K562 (cell line): ENCODE results near the gene RSPH6A. TPM values are rescaled to one million over a fixed set of nuclear protein-coding genes. Genes with fewer than 3 reads are reported as not detected.

ENCODE experiments used
- E2F1 ChIP-seq: sonication (generic); formaldehyde crosslinking; IDR thresholded peaks from 2 replicates; pipeline ENCODE4 v1.8.1; 2023; ENCODE audit warnings: mild to moderate bottlenecking, missing genetic modification reagents, moderate library complexity
- ELF2 ChIP-seq: fragments of 250-450 bp; sonication (Bioruptor Pico); IDR thresholded peaks from 2 replicates; pipeline ENCODE4 v1.5.0; 2021; ENCODE audit warnings: mild to moderate bottlenecking
- HNRNPL ChIP-seq: fragments of 200-400 bp; formaldehyde crosslinking; IDR thresholded peaks from 2 replicates; pipeline ENCODE4 v1.6.1; 2017; ENCODE audit warnings: low read depth, mild to moderate bottlenecking, low read length
- MCM7 ChIP-seq, 2 experiments: fragments of 450-650 bp; IDR thresholded peaks; 2 replicates each; pipeline ENCODE4 v1.6.1; 2016 to 2018
- MEF2D ChIP-seq: conservative IDR thresholded peaks from 2 replicates; pipeline ENCODE4 v1.6.1; 2016; ENCODE audit warnings: low read depth, missing genetic modification characterization, missing compliant biosample characterization
- MTA2 ChIP-seq: fragments of 450-650 bp; IDR thresholded peaks from 2 replicates; pipeline ENCODE4 v1.6.1; 2016; ENCODE audit warnings: low read depth
- MTF1 ChIP-seq: fragments of 250-450 bp; sonication (Bioruptor Pico); IDR thresholded peaks from 2 replicates; pipeline ENCODE4 v1.9.0; 2021; ENCODE audit warnings: moderate library complexity, mild to moderate bottlenecking, inconsistent platforms, borderline replicate concordance
- NONO ChIP-seq, 2 experiments: fragments of 200-400 bp in 1 of 2; fragments of 450-650 bp in 1 of 2; formaldehyde crosslinking in 1 of 2; IDR thresholded peaks; 2 replicates each; pipeline ENCODE4 v1.6.1; 2017; ENCODE audit warnings: low read depth in 2 of 2, mild to moderate bottlenecking in 2 of 2, moderate library complexity in 2 of 2, low read length in 1 of 2
- PKNOX1 ChIP-seq: fragments of 450-650 bp; IDR thresholded peaks from 2 replicates; pipeline ENCODE4 v1.6.1; 2016
- RBFOX2 ChIP-seq: fragments of 200-400 bp; formaldehyde crosslinking; IDR thresholded peaks from 2 replicates; pipeline ENCODE4 v1.6.1; 2017; ENCODE audit warnings: low read depth, mild to moderate bottlenecking, low read length, moderate library complexity
- SRSF3 ChIP-seq: fragments of 200-400 bp; formaldehyde crosslinking; IDR thresholded peaks from 2 replicates; pipeline ENCODE4 v1.6.1; 2016; ENCODE audit warnings: mild to moderate bottlenecking, low read length, moderate library complexity; ENCODE audit not compliant: insufficient read depth
- ZBTB9 ChIP-seq: fragments of 450-650 bp; formaldehyde crosslinking; IDR thresholded peaks from 2 replicates; pipeline ENCODE4 v1.4.0; 2020; ENCODE audit warnings: mild to moderate bottlenecking, moderate library complexity
- ZFP36 ChIP-seq: fragments of 150-350 bp; IDR thresholded peaks from 2 replicates; pipeline ENCODE4 v1.6.1; 2018; ENCODE audit warnings: low read length, low read depth; ENCODE audit not compliant: partially characterized antibody
- ZNF174 ChIP-seq: fragments of 250-450 bp; sonication (Bioruptor Pico); IDR thresholded peaks from 2 replicates; pipeline ENCODE4 v1.4.0; 2020; ENCODE audit warnings: mild to moderate bottlenecking
- ZNF76 ChIP-seq: fragments of 250-450 bp; sonication (Bioruptor Pico); IDR thresholded peaks from 2 replicates; pipeline ENCODE4 v1.4.0; 2020; ENCODE audit warnings: mild to moderate bottlenecking, moderate library complexity, borderline replicate concordance
- polyA plus RNA-seq, 8 experiments: library from polyadenylated mRNA; depleted of rRNA in 4 of 8; stranded (reverse) in 5 of 8; unstranded in 3 of 8; fragments of >200 nt; fragmentation: Nextera tagmentation in 2 of 8; fragmentation: Illumina TruSeq in 1 of 8; extraction: Ambion mirVana in 2 of 8; extraction: Trizol in 1 of 8; gene quantifications; 2 replicates each; pipeline versions ENCODE4 v1.2.1 to v1.2.3, GENCODE V29; 2011 to 2014; ENCODE audit warnings: inconsistent platforms in 1 of 8, missing spikeins in 1 of 8
- total RNA-seq, 7 experiments: library from RNA; depleted of rRNA in 6 of 7; stranded (reverse); fragments of >200 nt in 6 of 7; fragmentation: Illumina TruSeq in 2 of 7; extraction: Trizol in 2 of 7; gene quantifications; 2 replicates each; pipeline versions ENCODE4 v1.2.1 to v1.2.3, GENCODE V29; 2011 to 2021; ENCODE audit warnings: low replicate concordance in 1 of 7
- TF ChIP-seq, protein P1 (sequence below): fragments of 250-450 bp; sonication (Bioruptor Pico); IDR thresholded peaks from 2 replicates; pipeline ENCODE4 v1.4.0; 2020; ENCODE audit warnings: mild to moderate bottlenecking, moderate library complexity
- TF ChIP-seq, protein P2 (sequence below), 2 experiments: IDR thresholded peaks; 2 replicates each; pipeline ENCODE4 v1.6.1; 2011; ENCODE audit warnings: borderline replicate concordance in 1 of 2, control low read depth in 1 of 2, low read depth in 1 of 2, low read length in 1 of 2, mild to moderate bottlenecking in 1 of 2, mixed read lengths in 1 of 2, moderate library complexity in 1 of 2; ENCODE audit not compliant: insufficient read depth in 1 of 2, insufficient read length in 1 of 2, poor library complexity in 1 of 2, severe bottlenecking in 1 of 2; ENCODE audit errors: extremely low read depth in 1 of 2
- TF ChIP-seq, protein P3 (sequence below): fragments of 250-450 bp; sonication (Bioruptor Pico); IDR thresholded peaks from 2 replicates; pipeline ENCODE4 v1.8.0; 2021; ENCODE audit warnings: moderate library complexity, mild to moderate bottlenecking, inconsistent platforms

Gene RSPH6A
- total and polyA plus RNA-seq, 9 of the 15 experiments (the other 6 are each of a cell fraction or from before 2014, with no cell fraction given) = 0.03 to 0.15 (median 0.07) TPM; not detected in 5

DNA sequence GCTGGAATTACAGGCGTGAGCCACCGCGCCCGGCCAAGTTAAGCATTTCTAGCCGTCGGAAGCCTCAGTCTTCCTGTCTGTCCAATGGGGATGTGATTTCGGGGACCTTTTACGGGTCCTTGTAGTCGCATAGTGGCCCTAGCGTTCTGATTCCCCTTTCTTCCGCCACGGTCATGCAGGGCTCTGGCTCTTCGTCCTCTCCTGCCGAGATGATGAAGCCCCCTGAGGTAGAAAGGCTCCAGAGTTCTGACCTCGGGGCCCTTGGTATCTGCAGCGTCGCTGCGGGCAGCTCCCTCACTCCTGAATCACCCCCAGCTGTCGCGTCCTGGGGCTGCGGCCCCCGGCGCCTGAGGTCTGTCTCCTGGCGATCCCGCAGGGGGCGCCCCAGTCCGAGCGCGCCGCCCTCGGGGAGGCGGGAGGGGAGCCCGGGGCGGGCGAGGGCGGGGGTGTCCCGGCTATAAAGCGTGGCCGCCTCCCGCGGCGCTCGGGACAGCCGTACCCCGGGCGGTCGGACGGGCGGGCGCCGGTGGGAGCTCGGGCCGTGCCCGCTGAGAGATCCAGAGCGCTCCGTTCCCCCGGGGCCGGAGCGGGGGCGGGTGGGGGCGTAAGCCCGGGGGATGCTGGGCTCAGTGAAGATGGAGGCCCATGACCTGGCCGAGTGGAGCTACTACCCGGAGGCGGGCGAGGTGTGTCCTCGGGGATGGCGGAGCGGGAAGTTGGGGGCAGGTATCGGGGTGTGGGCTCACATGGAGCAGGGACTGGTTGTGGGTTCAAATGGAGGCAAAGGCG, 48.9 kb upstream of the RSPH6A start, which contains the start of gene FOXA3 (continued):
- TF ChIP-seq HNRNPL = no peak
- TF ChIP-seq, protein P1, sequence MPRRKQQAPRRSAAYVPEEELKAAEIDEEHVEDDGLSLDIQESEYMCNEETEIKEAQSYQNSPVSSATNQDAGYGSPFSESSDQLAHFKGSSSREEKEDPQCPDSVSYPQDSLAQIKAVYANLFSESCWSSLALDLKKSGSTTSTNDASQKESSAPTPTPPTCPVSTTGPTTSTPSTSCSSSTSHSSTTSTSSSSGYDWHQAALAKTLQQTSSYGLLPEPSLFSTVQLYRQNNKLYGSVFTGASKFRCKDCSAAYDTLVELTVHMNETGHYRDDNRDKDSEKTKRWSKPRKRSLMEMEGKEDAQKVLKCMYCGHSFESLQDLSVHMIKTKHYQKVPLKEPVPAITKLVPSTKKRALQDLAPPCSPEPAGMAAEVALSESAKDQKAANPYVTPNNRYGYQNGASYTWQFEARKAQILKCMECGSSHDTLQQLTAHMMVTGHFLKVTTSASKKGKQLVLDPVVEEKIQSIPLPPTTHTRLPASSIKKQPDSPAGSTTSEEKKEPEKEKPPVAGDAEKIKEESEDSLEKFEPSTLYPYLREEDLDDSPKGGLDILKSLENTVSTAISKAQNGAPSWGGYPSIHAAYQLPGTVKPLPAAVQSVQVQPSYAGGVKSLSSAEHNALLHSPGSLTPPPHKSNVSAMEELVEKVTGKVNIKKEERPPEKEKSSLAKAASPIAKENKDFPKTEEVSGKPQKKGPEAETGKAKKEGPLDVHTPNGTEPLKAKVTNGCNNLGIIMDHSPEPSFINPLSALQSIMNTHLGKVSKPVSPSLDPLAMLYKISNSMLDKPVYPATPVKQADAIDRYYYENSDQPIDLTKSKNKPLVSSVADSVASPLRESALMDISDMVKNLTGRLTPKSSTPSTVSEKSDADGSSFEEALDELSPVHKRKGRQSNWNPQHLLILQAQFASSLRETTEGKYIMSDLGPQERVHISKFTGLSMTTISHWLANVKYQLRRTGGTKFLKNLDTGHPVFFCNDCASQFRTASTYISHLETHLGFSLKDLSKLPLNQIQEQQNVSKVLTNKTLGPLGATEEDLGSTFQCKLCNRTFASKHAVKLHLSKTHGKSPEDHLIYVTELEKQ = no peak
- no peak for TF ChIP-seq ZNF76 (CRISPR knock-in tag)
- TF ChIP-seq ZNF174 (CRISPR knock-in tag) = no peak
- TF ChIP-seq ELF2 (CRISPR knock-in tag) = no peak
- no peak for TF ChIP-seq MCM7 (IDR thresholded peaks at IDR 0.05)
- TF ChIP-seq PKNOX1 = no peak
- no peak for TF ChIP-seq MTA2
- TF ChIP-seq NONO (IDR thresholded peaks at IDR 0.05; ENCODE audit: low read depth in 2 of 2, low read length in 1 of 2) = peak in 1 of 2 experiments; percentile 66; a peak in 2 of 4 replicates
- peak; percentile 77 for TF ChIP-seq RBFOX2
- no peak for TF ChIP-seq E2F1 (CRISPR knock-in tag)
- TF ChIP-seq, protein P2, sequence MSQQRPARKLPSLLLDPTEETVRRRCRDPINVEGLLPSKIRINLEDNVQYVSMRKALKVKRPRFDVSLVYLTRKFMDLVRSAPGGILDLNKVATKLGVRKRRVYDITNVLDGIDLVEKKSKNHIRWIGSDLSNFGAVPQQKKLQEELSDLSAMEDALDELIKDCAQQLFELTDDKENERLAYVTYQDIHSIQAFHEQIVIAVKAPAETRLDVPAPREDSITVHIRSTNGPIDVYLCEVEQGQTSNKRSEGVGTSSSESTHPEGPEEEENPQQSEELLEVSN (IDR thresholded peaks at IDR 0.05; ENCODE audit: borderline replicate concordance in 1 of 2, extremely low read depth in 1 of 2, insufficient read depth in 1 of 2, insufficient read length in 1 of 2, low read depth in 1 of 2, low read length in 1 of 2, poor library complexity in 1 of 2, severe bottlenecking in 1 of 2) = peak in 1 of 2 experiments; percentile 75
- TF ChIP-seq ZFP36 = peak; percentile 61
- TF ChIP-seq, protein P3, sequence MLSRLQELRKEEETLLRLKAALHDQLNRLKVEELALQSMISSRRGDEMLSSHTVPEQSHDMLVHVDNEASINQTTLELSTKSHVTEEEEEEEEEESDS (CRISPR knock-in tag) = no peak
- TF ChIP-seq SRSF3 = no peak
- TF ChIP-seq MEF2D = peak; percentile 24; the same call in 1 of the 2 replicates
- no peak for TF ChIP-seq ZBTB9
- TF ChIP-seq MTF1 (CRISPR knock-in tag) = no peak
